Natural killer cell (primary cell): Measurements from ENCODE around the gene YLPM1. TPM values are rescaled to one million over a fixed set of nuclear protein-coding genes. Genes with fewer than 3 reads are reported as not detected.
A peak's percentile ranks its signal among the peaks of the same experiment; 100 is the strongest.

Source experiments
- ATAC-seq, 3 donors: fragments of 150-1000 bp in 2 of 3; fragments of 200-7000 bp in 1 of 3; cut with Tn5 transposase; 1 replicate in 1 of 3; 2 replicates in 2 of 3; pipeline ENCODE4 v1.10.0; 2021; ENCODE audit warnings: mild to moderate bottlenecking in 2 of 3, moderate library complexity in 2 of 3
- DNase-seq, 2 donors: peaks; one replicate each; pipeline versions ENCODE4 v3.0.0 to v3.0.0-alpha.2; 2013 to 2021; ENCODE audit warnings: mixed read lengths in 1 of 2
- H3K27ac ChIP-seq: one replicate; pipeline ENCODE4 v1.5.1; 2013; ENCODE audit warnings: mild to moderate bottlenecking, low read length
- H3K27me3 ChIP-seq: one replicate; pipeline ENCODE4 v1.6.1; 2013; ENCODE audit warnings: low read length; ENCODE audit not compliant: control insufficient read depth, insufficient read depth
- H3K36me3 ChIP-seq: one replicate; pipeline ENCODE4 v1.6.1; 2013; ENCODE audit warnings: low read length; ENCODE audit not compliant: control insufficient read depth, insufficient read depth
- H3K4me1 ChIP-seq: one replicate; pipeline ENCODE4 v1.6.1; 2013; ENCODE audit warnings: low read length; ENCODE audit not compliant: control insufficient read depth, insufficient read depth
- H3K4me3 ChIP-seq: one replicate; pipeline ENCODE4 v1.5.1; 2013; ENCODE audit warnings: low read length
- H3K9me3 ChIP-seq: one replicate; pipeline ENCODE4 v1.6.1; 2013; ENCODE audit warnings: low read length; ENCODE audit not compliant: control insufficient read depth, insufficient read depth
- H3K27ac Mint-ChIP-seq, 2 donors: one replicate each; pipeline ENCODE4 v1.8.0; 2022; ENCODE audit warnings: mild to moderate bottlenecking in 2 of 2, mixed read lengths in 2 of 2, moderate library complexity in 1 of 2
- H3K27me3 Mint-ChIP-seq, 2 donors: one replicate each; pipeline ENCODE4 v1.8.0; 2022; ENCODE audit warnings: low read depth in 2 of 2, mixed read lengths in 2 of 2
- H3K36me3 Mint-ChIP-seq: one replicate; pipeline ENCODE4 v1.8.0; 2022; ENCODE audit warnings: mixed read lengths
- H3K4me1 Mint-ChIP-seq, 2 donors: one replicate each; pipeline ENCODE4 v1.8.0; 2022; ENCODE audit warnings: mixed read lengths in 2 of 2
- H3K4me3 Mint-ChIP-seq: one replicate; pipeline ENCODE4 v1.8.0; 2022; ENCODE audit warnings: mild to moderate bottlenecking, moderate library complexity, mixed read lengths
- H3K9me3 Mint-ChIP-seq, 2 donors: one replicate each; pipeline ENCODE4 v1.8.0; 2022; ENCODE audit warnings: mixed read lengths in 2 of 2
- CTCF ChIP-seq: fragments of 200-600 bp; IDR thresholded peaks from one replicate; pipeline ENCODE4 v1.8.0; 2022; ENCODE audit warnings: antibody characterized with exemption
- WGBS: methylation state at CpG from one replicate; pipeline ENCODE4 v1.1.7; 2013; ENCODE audit warnings: missing lambda C conversion rate; ENCODE audit not compliant: insufficient coverage; 5-methylcytosine and 5-hydroxymethylcytosine counted together
- intact Hi-C: fragments of 100-400 bp; cut with micrococcal nuclease; formaldehyde crosslinking; loops from one replicate; pipeline ENCODE4 v1.14.2; 2022
- total RNA-seq, 4 donors: library from RNA; stranded (reverse); fragments of 120-200 nt in 1 of 4; gene quantifications; one replicate each; pipeline versions ENCODE4 v1.2.3 to v1.2.4, GENCODE V29; 2013 to 2022

Gene YLPM1
- total RNA-seq, 3 donors from 2014 or later (not counting 1 experiment from before 2014, with no cell fraction given), result 86.1 to 101 (median 93.3) TPM

- intact Hi-C loops, result no loop called here
- H3K4me1 Mint-ChIP-seq, result peaks cover 44 to 50% of the 10 kb centered on the region in 2 donors
- no peaks in the 10 kb centered on the region for H3K27me3 Mint-ChIP-seq
- peaks cover 8% of the 10 kb centered on the region for H3K36me3 ChIP-seq
- H3K4me1 ChIP-seq, result peaks cover 16% of the 10 kb centered on the region
- TF ChIP-seq CTCF, result no peak
- H3K27me3 ChIP-seq, result no peaks in the 10 kb centered on the region
- H3K9me3 ChIP-seq, result no peaks in the 10 kb centered on the region
- peak overlapping the region; percentile 71 for H3K27ac ChIP-seq
- WGBS, result 83% methylated on average over 5 of the region's 5 CpGs
- peak overlapping the region; percentile 97 to 98 for H3K27ac Mint-ChIP-seq
- no peaks in the 10 kb centered on the region for H3K36me3 Mint-ChIP-seq
- DNase-seq (no peak), ATAC-seq (no peak)
- H3K4me3 ChIP-seq, result no peak overlapping the region
- peak overlapping the region; percentile 4 for H3K4me3 Mint-ChIP-seq
- no peaks in the 10 kb centered on the region for H3K9me3 Mint-ChIP-seq
Measured at GRCh38 chr14:74840603-74841030, 77.5 kb downstream of the YLPM1 start.

GRCh38 chr14:74841230-74842207, 78.4 kb downstream of the YLPM1 start:
- intact Hi-C loops, result no loop called here
- Mint-ChIP-seq H3K27me3 (no peaks in the 10 kb centered on the region), H3K27ac (peak overlapping the region; percentile 97 to 98), H3K4me3 (no peak overlapping the region), H3K9me3 (no peaks in the 10 kb centered on the region), H3K36me3 (no peaks in the 10 kb centered on the region), H3K4me1 (peaks cover 42 to 46% of the 10 kb centered on the region in 2 donors)
- Histone ChIP-seq H3K4me1 (peaks cover 16% of the 10 kb centered on the region), H3K27ac (peak overlapping the region; percentile 71), H3K27me3 (no peaks in the 10 kb centered on the region), H3K4me3 (no peak overlapping the region), H3K36me3 (peaks cover 2% of the 10 kb centered on the region), H3K9me3 (no peaks in the 10 kb centered on the region)
- ATAC-seq (peak; percentile 41 to 75 (median 69)), DNase-seq (peak in 1 of 2 donors; percentile 47)
- TF ChIP-seq CTCF, result no peak
- 18% methylated on average over 3 of the region's 4 CpGs for WGBS

GRCh38 chr14:74843653-74844052, 80.5 kb downstream of the YLPM1 start:
- H3K4me1 ChIP-seq, result peaks cover 15% of the 10 kb centered on the region
- H3K36me3 Mint-ChIP-seq, result no peaks in the 10 kb centered on the region
- H3K4me3 Mint-ChIP-seq, result no peak overlapping the region
- H3K27me3 ChIP-seq, result no peaks in the 10 kb centered on the region
- intact Hi-C loops, result no loop called here
- no peak for TF ChIP-seq CTCF
- H3K27ac ChIP-seq, result no peak overlapping the region
- H3K27me3 Mint-ChIP-seq, result no peaks in the 10 kb centered on the region
- H3K4me3 ChIP-seq, result no peak overlapping the region
- peaks cover 20 to 32% of the 10 kb centered on the region in 2 donors for H3K4me1 Mint-ChIP-seq
- ATAC-seq, result no peak
- H3K36me3 ChIP-seq, result no peaks in the 10 kb centered on the region
- no peaks in the 10 kb centered on the region for H3K9me3 ChIP-seq
- no peaks in the 10 kb centered on the region for H3K9me3 Mint-ChIP-seq
- DNase-seq, result no peak
- H3K27ac Mint-ChIP-seq, result peak overlapping the region; percentile 26 to 61
